Stomach (tissue), 9 donors: ENCODE data around the gene C9orf72. TPM values are rescaled to one million over a fixed set of nuclear protein-coding genes. Genes with fewer than 3 reads are reported as not detected.

Experiments
- DNase-seq, 2 donors: peaks; one replicate each; pipeline versions ENCODE4 v3.0.0 to v3.0.0-alpha.2; 2013 to 2019
- H3K27ac ChIP-seq, 5 donors: fragments of 200-600 bp in 4 of 5; sonication (generic) in 4 of 5; one replicate each; pipeline ENCODE4 v1.5.1; 2013 to 2019; ENCODE audit warnings: mild to moderate bottlenecking in 1 of 5, moderate library complexity in 1 of 5
- H3K27me3 ChIP-seq, 3 donors: fragments of 200-600 bp; sonication (generic); one replicate each; pipeline ENCODE4 v1.5.1; 2017 to 2019; ENCODE audit warnings: mixed run types in 1 of 3
- H3K36me3 ChIP-seq, 4 donors: fragments of 200-600 bp; sonication (generic); 1 replicate in 3 of 4; 2 replicates in 1 of 4; pipeline ENCODE4 v1.5.1; 2016 to 2019
- H3K4me1 ChIP-seq, 4 donors: fragments of 200-600 bp; sonication (generic); one replicate each; pipeline ENCODE4 v1.5.1; 2016 to 2019
- H3K4me3 ChIP-seq, 4 donors: fragments of 200-600 bp; sonication (generic) in 3 of 4; one replicate each; pipeline ENCODE4 v1.5.1; 2016 to 2019; ENCODE audit warnings: mild to moderate bottlenecking in 1 of 4
- H3K9me3 ChIP-seq, 4 donors: fragments of 200-600 bp; sonication (generic); one replicate each; pipeline ENCODE4 v1.5.1; 2016 to 2019
- EP300 ChIP-seq: sonication (generic); formaldehyde crosslinking; IDR thresholded peaks from one replicate; pipeline ENCODE4 v1.6.1; 2017; ENCODE audit warnings: antibody characterized with exemption
- POLR2A ChIP-seq, 4 donors: fragments of 450-650 bp; IDR thresholded peaks; one replicate each; pipeline ENCODE4 v1.6.1; 2016; ENCODE audit warnings: antibody characterized with exemption in 4 of 4, control low read depth in 2 of 4, mild to moderate bottlenecking in 1 of 4, moderate library complexity in 1 of 4
- POLR2AphosphoS5 ChIP-seq, 3 donors: sonication (generic); formaldehyde crosslinking; IDR thresholded peaks; one replicate each; pipeline ENCODE4 v1.6.1; 2016; ENCODE audit warnings: antibody characterized with exemption in 3 of 3
- WGBS, 5 donors: extraction: QIAGEN DNeasy Blood & Tissue Kit in 3 of 5; methylation state at CpG; one replicate each; pipeline versions ENCODE4 v1.1.5 to v1.1.7; 2013 to 2018; 5-methylcytosine and 5-hydroxymethylcytosine counted together
- intact Hi-C: fragments of 100-400 bp; cut with DNase I; formaldehyde crosslinking; loops from one replicate; pipeline ENCODE4 v1.15.1; 2023; ENCODE audit warnings: low total_unique reads
- polyA plus RNA-seq, 3 donors: library from polyadenylated mRNA; stranded (reverse); fragments of 200-250 nt; gene quantifications; one replicate each; pipeline ENCODE4 v1.2.3, GENCODE V29; 2013
- total RNA-seq, 5 donors: library from RNA; depleted of rRNA; stranded (reverse); fragments of >200 nt; gene quantifications; one replicate each; pipeline versions ENCODE4 v1.1.0 to v1.2.3, GENCODE V29; 2014 to 2016
- TF ChIP-seq, protein P1 (sequence below), 7 experiments: fragments of 450-650 bp in 4 of 7; fragments of 200-600 bp in 3 of 7; sonication (generic) in 3 of 7; IDR thresholded peaks; one replicate each; pipeline ENCODE4 v1.5.1; 2016 to 2019; ENCODE audit warnings: antibody characterized with exemption in 7 of 7, control low read depth in 2 of 7, mild to moderate bottlenecking in 1 of 7
- donor health status: healthy with polysubstance abuse.
- donor health status: Bipolar disorder and iron deficiency.
- donor health status: healthy.

C9orf72 gene
- total and polyA plus RNA-seq, 8 donors, result 2.6 to 69.9 (median 9.1) TPM

GRCh38 chr9:27520986-27521385 lies 52.3 kb downstream of the C9orf72 start:
- TF ChIP-seq POLR2AphosphoS5 (IDR thresholded peaks at IDR 0.05), result no peak
- TF ChIP-seq EP300, result no peak
- TF ChIP-seq, protein P1, sequence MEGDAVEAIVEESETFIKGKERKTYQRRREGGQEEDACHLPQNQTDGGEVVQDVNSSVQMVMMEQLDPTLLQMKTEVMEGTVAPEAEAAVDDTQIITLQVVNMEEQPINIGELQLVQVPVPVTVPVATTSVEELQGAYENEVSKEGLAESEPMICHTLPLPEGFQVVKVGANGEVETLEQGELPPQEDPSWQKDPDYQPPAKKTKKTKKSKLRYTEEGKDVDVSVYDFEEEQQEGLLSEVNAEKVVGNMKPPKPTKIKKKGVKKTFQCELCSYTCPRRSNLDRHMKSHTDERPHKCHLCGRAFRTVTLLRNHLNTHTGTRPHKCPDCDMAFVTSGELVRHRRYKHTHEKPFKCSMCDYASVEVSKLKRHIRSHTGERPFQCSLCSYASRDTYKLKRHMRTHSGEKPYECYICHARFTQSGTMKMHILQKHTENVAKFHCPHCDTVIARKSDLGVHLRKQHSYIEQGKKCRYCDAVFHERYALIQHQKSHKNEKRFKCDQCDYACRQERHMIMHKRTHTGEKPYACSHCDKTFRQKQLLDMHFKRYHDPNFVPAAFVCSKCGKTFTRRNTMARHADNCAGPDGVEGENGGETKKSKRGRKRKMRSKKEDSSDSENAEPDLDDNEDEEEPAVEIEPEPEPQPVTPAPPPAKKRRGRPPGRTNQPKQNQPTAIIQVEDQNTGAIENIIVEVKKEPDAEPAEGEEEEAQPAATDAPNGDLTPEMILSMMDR (IDR thresholded peaks at IDR 0.05), result no peak
- Histone ChIP-seq H3K4me3 (no peak overlapping the region), H3K27me3 (no peaks in the 10 kb centered on the region), H3K27ac (no peak overlapping the region), H3K9me3 (no peaks in the 10 kb centered on the region), H3K4me1 (peaks cover 0 to 5% (median 1%) of the 10 kb centered on the region in 4 donors), H3K36me3 (peaks cover 0 to 8% (median 0%) of the 10 kb centered on the region in 4 donors)
- intact Hi-C loops, result no loop called here
- no peak for DNase-seq
- 86 to 92% (median 89%) methylated on average over 4 of the region's 4 CpGs for WGBS, 5 donors

GRCh38 chr9:27519466-27520465 lies 53.5 kb downstream of the C9orf72 start:
- Histone ChIP-seq H3K27ac (no peak overlapping the region), H3K27me3 (no peaks in the 10 kb centered on the region), H3K9me3 (no peaks in the 10 kb centered on the region), H3K4me3 (no peak overlapping the region), H3K36me3 (peaks cover 0 to 7% (median 0%) of the 10 kb centered on the region in 4 donors), H3K4me1 (peaks cover 0 to 3% (median 0%) of the 10 kb centered on the region in 4 donors)
- TF ChIP-seq POLR2A (IDR thresholded peaks at IDR 0.05) (no peak), EP300 (no peak)
- 81 to 85% (median 83%) methylated on average over 10 of the region's 10 CpGs for WGBS, 5 donors
- intact Hi-C loops, result no loop called here
- DNase-seq, result no peak

DNA sequence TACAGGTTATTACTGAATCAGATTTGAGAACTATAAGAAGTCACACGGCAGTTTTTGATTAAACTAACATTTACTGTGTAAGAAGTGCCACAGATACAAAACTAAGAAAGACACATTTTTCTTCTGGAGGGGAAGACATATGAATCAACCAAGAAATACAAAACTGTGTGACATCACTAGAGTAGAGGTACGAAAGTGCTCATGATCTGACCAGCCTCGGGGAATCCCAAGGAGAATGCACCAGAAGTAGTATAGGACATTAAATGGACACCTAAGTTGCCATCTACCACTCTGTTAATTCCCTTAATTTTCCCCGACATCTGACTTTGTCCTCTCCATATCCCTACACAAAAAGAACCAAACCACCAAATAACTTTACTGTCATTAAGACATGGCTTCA lies 54.5 kb downstream of the C9orf72 start:
- WGBS, 5 donors, result 84 to 94% (median 89%) methylated on average over 4 of the region's 4 CpGs
- intact Hi-C loops, result no loop called here
- no peaks in the 10 kb centered on the region for H3K27me3 ChIP-seq
- DNase-seq, result no peak
- H3K27ac ChIP-seq, result no peak overlapping the region
- H3K9me3 ChIP-seq, result no peaks in the 10 kb centered on the region
- TF ChIP-seq EP300 (no peak), POLR2AphosphoS5 (IDR thresholded peaks at IDR 0.05) (no peak), POLR2A (IDR thresholded peaks at IDR 0.05) (no peak)
- TF ChIP-seq, protein P1 (IDR thresholded peaks at IDR 0.05), result no peak
- peaks cover 0 to 13% (median 0%) of the 10 kb centered on the region in 4 donors for H3K4me1 ChIP-seq
- no peaks in the 10 kb centered on the region for H3K36me3 ChIP-seq
- H3K4me3 ChIP-seq, result no peak overlapping the region

DNA sequence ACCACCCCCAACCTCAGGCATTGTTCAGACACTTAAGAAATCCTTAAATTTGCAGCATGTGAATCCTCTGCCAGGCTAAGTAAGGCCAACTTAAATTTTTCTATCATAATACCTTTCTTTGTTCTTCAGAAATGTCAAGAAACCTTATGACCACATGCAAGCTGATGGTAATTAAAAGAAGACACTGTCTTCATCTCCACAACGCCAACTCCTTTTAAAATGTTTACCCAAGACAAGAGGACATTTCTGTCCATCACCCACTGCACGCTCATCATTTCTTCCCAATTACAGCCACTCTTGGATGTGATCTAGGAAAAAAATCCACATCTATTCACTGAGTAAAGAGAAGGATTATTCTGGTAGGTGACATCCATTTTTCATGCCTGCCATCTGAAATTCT lies 55.3 kb downstream of the C9orf72 start:
- Histone ChIP-seq H3K4me1 (peaks cover 0 to 13% (median 0%) of the 10 kb centered on the region in 4 donors), H3K27ac (no peak overlapping the region), H3K27me3 (no peaks in the 10 kb centered on the region), H3K4me3 (no peak overlapping the region), H3K36me3 (no peaks in the 10 kb centered on the region), H3K9me3 (no peaks in the 10 kb centered on the region)
- TF ChIP-seq POLR2A (IDR thresholded peaks at IDR 0.05) (no peak), EP300 (no peak), POLR2AphosphoS5 (IDR thresholded peaks at IDR 0.05) (no peak)
- TF ChIP-seq, protein P1 (IDR thresholded peaks at IDR 0.05), result no peak
- 88 to 99% (median 96%) methylated on average over 2 of the region's 2 CpGs for WGBS, 5 donors
- no peak for DNase-seq
- intact Hi-C loops, result no loop called here
